ENCODE data around the gene MTHFD1L.

- TF ChIP-seq CTCF (IDR thresholded peaks at IDR 0.05): no peak
- no peak for TF ChIP-seq POLR2A (IDR thresholded peaks at IDR 0.05; ENCODE audit: low read length)
- TF ChIP-seq EP300 (IDR thresholded peaks at IDR 0.05): no peak
- TF ChIP-seq MYC (IDR thresholded peaks at IDR 0.05; ENCODE audit: borderline replicate concordance, low read length): no peak
- TF ChIP-seq CBX8 (IDR thresholded peaks at IDR 0.05): no peak
- TF ChIP-seq MAX (IDR thresholded peaks at IDR 0.05): no peak
These were observed 18.0 kb downstream of the MTHFD1L start for GRCh38 chr6:150883521-150883920.
